Glutamatergic neuron (in vitro differentiated cells): ENCODE results near the gene BFSP1. TPM values are rescaled to one million over a fixed set of nuclear protein-coding genes. Genes with fewer than 3 reads are reported as not detected.

ENCODE experiments used
- DNase-seq: peaks from one replicate; pipeline ENCODE4 v3.0.0; 2022
- H3K27ac Mint-ChIP-seq: one replicate; pipeline ENCODE4 v1.8.0; 2020; ENCODE audit warnings: mild to moderate bottlenecking, mixed read lengths, inconsistent platforms; ENCODE audit not compliant: unreplicated experiment
- H3K27me3 Mint-ChIP-seq: one replicate; pipeline ENCODE4 v1.8.0; 2020; ENCODE audit warnings: mild to moderate bottlenecking, moderate library complexity, mixed read lengths, inconsistent platforms; ENCODE audit not compliant: unreplicated experiment
- H3K36me3 Mint-ChIP-seq: one replicate; pipeline ENCODE4 v1.8.0; 2020; ENCODE audit warnings: mild to moderate bottlenecking, mixed read lengths, inconsistent platforms; ENCODE audit not compliant: unreplicated experiment
- H3K4me1 Mint-ChIP-seq: one replicate; pipeline ENCODE4 v1.8.0; 2020; ENCODE audit warnings: mild to moderate bottlenecking, low read depth, mixed read lengths, inconsistent platforms; ENCODE audit not compliant: unreplicated experiment
- H3K4me3 Mint-ChIP-seq: one replicate; pipeline ENCODE4 v1.8.0; 2020; ENCODE audit warnings: mild to moderate bottlenecking, mixed read lengths, inconsistent platforms; ENCODE audit not compliant: unreplicated experiment
- H3K9me3 Mint-ChIP-seq: one replicate; pipeline ENCODE4 v1.8.0; 2020; ENCODE audit warnings: mild to moderate bottlenecking, moderate library complexity, mixed read lengths, inconsistent platforms; ENCODE audit not compliant: unreplicated experiment
- CTCF ChIP-seq: fragments of 200-600 bp; sonication (generic); IDR thresholded peaks from one replicate; pipeline ENCODE4 v1.5.0; 2021; ENCODE audit not compliant: partially characterized antibody, unreplicated experiment
- total RNA-seq: library from RNA; stranded (reverse); fragmentation: NEBNext Ultra II Directional; extraction: Animal tissue kit (Norgen Biotek cat#: 25700); gene quantifications from one replicate; pipeline ENCODE4 v1.2.1, GENCODE V29; 2021; ENCODE audit not compliant: unreplicated experiment

The BFSP1 gene
- total RNA-seq, 1 donor from 2014 or later, result 0.69 TPM

DNA sequence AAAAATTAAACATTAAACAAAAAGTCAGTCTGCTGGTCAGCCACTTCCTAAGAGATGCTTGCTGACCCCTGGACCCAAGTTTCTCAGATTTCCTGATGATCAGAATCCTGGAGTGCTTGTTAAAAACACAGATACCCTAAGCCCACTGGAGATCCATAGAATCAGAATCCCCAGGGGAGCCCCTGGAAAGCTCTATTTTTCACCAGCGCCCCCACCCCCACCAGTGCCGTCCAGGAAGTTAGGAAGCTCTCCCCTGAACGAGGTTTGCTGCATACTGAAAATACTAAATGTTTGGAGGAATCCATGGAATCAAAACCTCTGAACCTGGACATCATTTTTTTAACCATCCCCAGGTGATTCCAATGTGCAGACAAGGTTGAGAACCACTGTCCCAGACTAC, 69.2 kb downstream of the BFSP1 start:
- H3K4me1 Mint-ChIP-seq, result peaks cover 13% of the 10 kb centered on the region
- no peak overlapping the region for H3K27ac Mint-ChIP-seq
- H3K9me3 Mint-ChIP-seq, result peaks cover 6% of the 10 kb centered on the region
- H3K27me3 Mint-ChIP-seq, result peaks cover 2% of the 10 kb centered on the region
- no peak overlapping the region for H3K4me3 Mint-ChIP-seq
- no peak for TF ChIP-seq CTCF
- DNase-seq, result no peak
- H3K36me3 Mint-ChIP-seq, result peaks cover 8% of the 10 kb centered on the region

DNA sequence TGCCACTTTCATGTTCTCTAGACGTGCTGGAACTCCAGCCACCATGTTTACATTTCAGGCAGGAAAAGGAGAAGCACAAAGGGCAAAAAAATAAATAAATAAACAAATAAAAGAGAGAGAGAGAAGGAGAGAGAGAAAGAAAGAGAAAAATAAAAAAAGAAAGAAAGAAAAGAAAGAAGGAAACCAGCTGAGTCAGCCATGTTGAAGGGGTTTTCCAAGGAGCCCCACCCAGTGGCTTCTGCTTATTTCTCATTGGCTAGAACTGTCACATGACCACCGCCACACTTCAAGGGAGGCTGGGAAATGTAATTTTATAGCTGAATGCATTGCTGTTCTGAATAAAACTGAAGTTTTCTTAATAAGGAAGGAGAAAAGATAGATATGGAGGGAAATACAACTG, 71.1 kb downstream of the BFSP1 start:
- no peak for TF ChIP-seq CTCF
- Mint-ChIP-seq H3K9me3 (peaks cover 3% of the 10 kb centered on the region), H3K27me3 (no peaks in the 10 kb centered on the region), H3K27ac (no peak overlapping the region), H3K36me3 (peaks cover 7% of the 10 kb centered on the region), H3K4me3 (no peak overlapping the region), H3K4me1 (peaks cover 13% of the 10 kb centered on the region)
- DNase-seq, result no peak

DNA sequence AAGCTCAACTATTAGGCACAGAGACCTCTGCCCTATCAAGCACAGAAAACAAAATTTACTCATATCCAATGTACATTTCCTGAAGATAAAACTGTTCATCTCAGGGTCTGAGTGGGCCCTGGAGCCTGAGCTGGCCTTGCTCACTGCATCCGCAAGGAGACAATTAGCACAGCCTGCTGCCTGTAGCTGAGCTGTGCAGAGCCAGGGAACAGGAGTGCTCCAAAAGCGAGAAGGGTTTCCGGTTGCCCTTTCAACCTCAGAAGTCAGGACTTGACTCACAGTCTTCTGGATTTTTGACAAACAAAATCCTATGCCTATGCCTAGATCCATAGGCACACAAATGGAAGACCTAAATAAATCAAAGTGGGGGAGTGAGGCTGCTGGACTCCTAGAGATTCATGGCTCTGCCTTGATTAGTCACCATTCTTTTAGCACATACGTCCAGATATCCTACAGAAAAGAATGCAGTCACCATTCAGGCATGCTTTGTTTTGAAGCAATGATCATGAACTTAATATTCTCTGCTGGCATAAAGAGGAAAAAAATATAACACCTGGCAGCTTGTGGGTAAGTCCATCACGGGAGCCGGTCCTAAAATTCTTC, 73.5 kb downstream of the BFSP1 start:
- Mint-ChIP-seq H3K27me3 (no peaks in the 10 kb centered on the region), H3K4me3 (no peak overlapping the region), H3K36me3 (no peaks in the 10 kb centered on the region), H3K9me3 (peaks cover 2% of the 10 kb centered on the region), H3K4me1 (peaks cover 15% of the 10 kb centered on the region), H3K27ac (no peak overlapping the region)
- DNase-seq, result no peak
- no peak for TF ChIP-seq CTCF

DNA sequence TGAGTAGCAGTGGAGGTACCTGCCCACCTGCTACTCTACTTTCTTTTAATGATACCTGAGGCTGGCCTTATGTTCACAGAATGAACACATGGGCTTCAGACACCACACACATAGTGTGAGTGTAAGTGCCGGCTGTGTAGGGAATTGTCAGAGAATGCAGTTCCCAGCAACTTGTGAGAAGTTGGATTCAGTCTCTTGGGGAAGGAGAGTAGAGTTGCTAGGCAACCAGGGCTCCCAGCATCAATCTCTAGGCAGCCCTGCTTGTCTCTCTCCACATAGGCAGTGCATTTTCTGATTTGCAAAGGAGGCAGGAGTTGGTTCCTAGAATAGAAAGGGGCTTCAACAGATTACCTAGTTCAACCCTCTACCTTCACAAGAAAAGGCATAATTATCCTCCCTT, 74.1 kb downstream of the BFSP1 start:
- no peak for TF ChIP-seq CTCF
- Mint-ChIP-seq H3K27me3 (no peaks in the 10 kb centered on the region), H3K36me3 (no peaks in the 10 kb centered on the region), H3K4me3 (no peak overlapping the region), H3K4me1 (peaks cover 11% of the 10 kb centered on the region), H3K27ac (no peak overlapping the region), H3K9me3 (peaks cover 2% of the 10 kb centered on the region)
- no peak for DNase-seq

- TF ChIP-seq CTCF, result no peak
- DNase-seq, result no peak
- peaks cover 2% of the 10 kb centered on the region for H3K9me3 Mint-ChIP-seq
- H3K4me3 Mint-ChIP-seq, result no peak overlapping the region
- H3K36me3 Mint-ChIP-seq, result no peaks in the 10 kb centered on the region
- no peak overlapping the region for H3K27ac Mint-ChIP-seq
- H3K27me3 Mint-ChIP-seq, result no peaks in the 10 kb centered on the region
- peaks cover 8% of the 10 kb centered on the region for H3K4me1 Mint-ChIP-seq
These were observed 74.9 kb downstream of the BFSP1 start for GRCh38 chr20:17456279-17456678.
